NCI-H748 (cell line): Measurements from ENCODE around the gene CSTPP1.
"Not testable (repeated sequence)": the region's sequence is repeated elsewhere in the genome, so short reads cannot be mapped to it uniquely, and the experiment has no call there.

Experiments used
- DNase-seq: peaks from one replicate; lab custom pipeline; 2025; ENCODE audit not compliant: unreplicated experiment; lab: John Stamatoyannopoulos, UW

Gene CSTPP1

GRCh38 chr11:47189100-47189834, 252.7 kb downstream of the CSTPP1 start:
- no peak for DNase-seq

- not testable (repeated sequence) for DNase-seq
Measured at GRCh38 chr11:47191137-47191536, 254.6 kb downstream of the CSTPP1 start.

GRCh38 chr11:47192111-47192510, 255.6 kb downstream of the CSTPP1 start:
- no peak for DNase-seq

- DNase-seq = not testable (repeated sequence)
Measured at GRCh38 chr11:47198161-47198560, 261.6 kb downstream of the CSTPP1 start.

- no peak for DNase-seq
Measured at GRCh38 chr11:47201015-47201414, 264.5 kb downstream of the CSTPP1 start.

GRCh38 chr11:47202576-47202975, 266.0 kb downstream of the CSTPP1 start:
- DNase-seq = no peak

- no peak for DNase-seq
Measured at GRCh38 chr11:47204637-47204989, 268.1 kb downstream of the CSTPP1 start.

GRCh38 chr11:47206577-47206976, 270.0 kb downstream of the CSTPP1 start:
- DNase-seq = not testable (repeated sequence)

- no peak for DNase-seq
Measured at GRCh38 chr11:47207459-47207858, 270.9 kb downstream of the CSTPP1 start.

- DNase-seq = not testable (repeated sequence)
Measured at GRCh38 chr11:47208008-47208552, 271.5 kb downstream of the CSTPP1 start.

- DNase-seq = no peak
Measured at GRCh38 chr11:47208628-47209027, 272.1 kb downstream of the CSTPP1 start.
